Ovary (tissue), 3 donors: ENCODE results near the gene OVCH1.

Source experiments
- POLR2A ChIP-seq: fragments of 450-650 bp; IDR thresholded peaks from one replicate; pipeline ENCODE4 v1.6.1; 2017; ENCODE audit warnings: antibody characterized with exemption, mild to moderate bottlenecking, moderate library complexity
- TF ChIP-seq, protein P1 (sequence below), 3 donors: fragments of 450-650 bp in 2 of 3; fragments of 200-600 bp in 1 of 3; IDR thresholded peaks; one replicate each; pipeline versions ENCODE4 v1.5.1 to v1.8.0; 2016 to 2022; ENCODE audit warnings: antibody characterized with exemption in 3 of 3, mild to moderate bottlenecking in 1 of 3
- donor health status: DM: no; HTN: no; CAD: no.

DNA sequence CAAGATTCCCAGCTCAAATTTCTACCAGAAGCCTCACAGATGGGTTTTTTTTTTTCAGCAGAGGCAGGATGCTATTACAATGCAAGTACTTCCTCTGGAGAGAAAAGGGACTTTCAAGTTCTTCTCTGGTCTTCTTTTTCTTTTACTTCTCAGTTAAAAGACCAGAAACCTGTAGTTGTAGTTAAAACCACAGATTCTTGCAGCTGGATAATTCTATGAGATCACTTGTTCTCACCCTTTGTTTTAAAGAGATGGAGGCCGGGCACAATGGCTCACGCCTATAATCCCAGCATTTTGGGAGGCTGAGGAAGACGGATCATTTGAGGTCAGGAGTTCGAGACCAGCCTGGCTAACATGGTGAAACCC lies 47.6 kb upstream of the OVCH1 start:
- no peak for TF ChIP-seq POLR2A
- TF ChIP-seq, protein P1, sequence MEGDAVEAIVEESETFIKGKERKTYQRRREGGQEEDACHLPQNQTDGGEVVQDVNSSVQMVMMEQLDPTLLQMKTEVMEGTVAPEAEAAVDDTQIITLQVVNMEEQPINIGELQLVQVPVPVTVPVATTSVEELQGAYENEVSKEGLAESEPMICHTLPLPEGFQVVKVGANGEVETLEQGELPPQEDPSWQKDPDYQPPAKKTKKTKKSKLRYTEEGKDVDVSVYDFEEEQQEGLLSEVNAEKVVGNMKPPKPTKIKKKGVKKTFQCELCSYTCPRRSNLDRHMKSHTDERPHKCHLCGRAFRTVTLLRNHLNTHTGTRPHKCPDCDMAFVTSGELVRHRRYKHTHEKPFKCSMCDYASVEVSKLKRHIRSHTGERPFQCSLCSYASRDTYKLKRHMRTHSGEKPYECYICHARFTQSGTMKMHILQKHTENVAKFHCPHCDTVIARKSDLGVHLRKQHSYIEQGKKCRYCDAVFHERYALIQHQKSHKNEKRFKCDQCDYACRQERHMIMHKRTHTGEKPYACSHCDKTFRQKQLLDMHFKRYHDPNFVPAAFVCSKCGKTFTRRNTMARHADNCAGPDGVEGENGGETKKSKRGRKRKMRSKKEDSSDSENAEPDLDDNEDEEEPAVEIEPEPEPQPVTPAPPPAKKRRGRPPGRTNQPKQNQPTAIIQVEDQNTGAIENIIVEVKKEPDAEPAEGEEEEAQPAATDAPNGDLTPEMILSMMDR (IDR thresholded peaks at IDR 0.05) = no peak
